PC-3 (cell line): Measurements from ENCODE around the gene SIX1. TPM values are rescaled to one million over a fixed set of nuclear protein-coding genes. Genes with fewer than 3 reads are reported as not detected.
A peak's percentile ranks its signal among the peaks of the same experiment; 100 is the strongest.

Experiments used
- ATAC-seq: fragments of 200-7000 bp; cut with Tn5 transposase; 2 replicates; pipeline ENCODE4 v1.9.1; 2020; ENCODE audit warnings: mild to moderate bottlenecking, moderate library complexity
- BruUV-seq: library from RNA; stranded (reverse); fragments of 400-500 nt; replicated peaks from 2 replicates; lab custom pipeline; 2021; lab: Mats Ljungman, UMichigan
- CTCF ChIA-PET: fragments of 300-600 bp; sonication (Branson Sonifier 250); formaldehyde crosslinking; loops from one replicate; lab custom pipeline; 2022; ENCODE audit warnings: antibody characterized with exemption; lab: Charles Lee
- POLR2A ChIA-PET: fragments of 300-600 bp; sonication (Branson Sonifier 250); formaldehyde crosslinking; loops from one replicate; lab custom pipeline; 2022; ENCODE audit warnings: antibody characterized with exemption; ENCODE audit not compliant: unreplicated experiment; lab: Charles Lee
- DNase-seq: peaks from one replicate; pipeline ENCODE4 v3.0.0-alpha.2; 2015
- H2AFZ ChIP-seq: fragments of 300-600 bp; sonication (generic); 2 replicates; pipeline ENCODE4 v1.6.0; 2016; ENCODE audit warnings: antibody characterized with exemption, low read length
- H3F3A ChIP-seq: fragments of 300-600 bp; sonication (generic); one replicate; pipeline ENCODE4 v1.6.0; 2017; ENCODE audit warnings: antibody characterized with exemption, low read length, control low read depth, mild to moderate bottlenecking; ENCODE audit not compliant: unreplicated experiment
- H3K27ac ChIP-seq: fragments of 300-600 bp; sonication (generic); 2 replicates; pipeline ENCODE4 v1.5.1; 2016; ENCODE audit warnings: mild to moderate bottlenecking, low read length
- H3K27me3 ChIP-seq: fragments of 300-600 bp; sonication (generic); 2 replicates; pipeline ENCODE4 v1.6.1; 2016; ENCODE audit warnings: low read length, mixed read lengths
- H3K36me3 ChIP-seq: fragments of 300-600 bp; sonication (generic); 2 replicates; pipeline ENCODE4 v1.6.1; 2016; ENCODE audit warnings: low read depth, mixed run types, low read length, mixed read lengths
- H3K4me1 ChIP-seq: fragments of 300-600 bp; sonication (generic); 2 replicates; pipeline ENCODE4 v1.5.1; 2016; ENCODE audit warnings: low read length; ENCODE audit not compliant: insufficient read depth
- H3K4me2 ChIP-seq: fragments of 300-600 bp; sonication (generic); 2 replicates; pipeline ENCODE4 v1.6.0; 2016; ENCODE audit warnings: low read length
- H3K4me3 ChIP-seq: fragments of 300-600 bp; sonication (generic); 2 replicates; pipeline ENCODE4 v1.5.1; 2016; ENCODE audit warnings: mild to moderate bottlenecking, low read length, mixed read lengths
- H3K79me2 ChIP-seq: fragments of 300-600 bp; sonication (generic); 2 replicates; pipeline ENCODE4 v1.6.1; 2017; ENCODE audit warnings: low read length, mixed read lengths
- H3K9ac ChIP-seq: fragments of 300-600 bp; sonication (generic); 2 replicates; pipeline ENCODE4 v1.6.0; 2016; ENCODE audit warnings: mild to moderate bottlenecking, low read length
- H3K9me2 ChIP-seq: fragments of 300-600 bp; sonication (generic); replicated peaks from 2 replicates; pipeline ENCODE4 v1.6.1; 2016; ENCODE audit warnings: mixed run types, low read length, mixed read lengths
- H3K9me3 ChIP-seq: fragments of 300-600 bp; sonication (generic); 2 replicates; pipeline ENCODE4 v1.6.1; 2016; ENCODE audit warnings: low read length, mixed read lengths
- H4K20me1 ChIP-seq: fragments of 300-600 bp; sonication (generic); 2 replicates; pipeline ENCODE4 v1.6.1; 2016; ENCODE audit warnings: low read length, mixed read lengths
- CTCF ChIP-seq: fragments of 300-600 bp; sonication (generic); conservative IDR thresholded peaks from 2 replicates; pipeline ENCODE4 v1.5.1; 2017; ENCODE audit warnings: antibody characterized with exemption, low read depth, mild to moderate bottlenecking, low read length
- EZH2 ChIP-seq: fragments of 300-600 bp; sonication (generic); IDR thresholded peaks from one replicate; pipeline ENCODE4 v1.6.1; 2017; ENCODE audit warnings: antibody characterized with exemption, mild to moderate bottlenecking, low read length; ENCODE audit not compliant: unreplicated experiment
- EZH2phosphoT487 ChIP-seq: fragments of 300-600 bp; sonication (generic); IDR thresholded peaks from 2 replicates; pipeline ENCODE4 v1.6.1; 2018; ENCODE audit warnings: mild to moderate bottlenecking, antibody characterized with exemption, low read length, borderline replicate concordance
- intact Hi-C: fragments of 100-400 bp; cut with micrococcal nuclease; formaldehyde crosslinking; loops from 2 replicates; pipeline ENCODE4 v1.9.0; 2023
- total RNA-seq: library from RNA; depleted of rRNA; stranded (reverse); fragments of >200 nt; gene quantifications from 2 replicates; pipeline ENCODE4 v1.2.3, GENCODE V29; 2014

Gene SIX1
- total RNA-seq, 1 experiment from 2014 or later, result 16.5 TPM

- BruUV-seq, result TSS peak; percentile 41
- Histone ChIP-seq H3K9ac (peak overlapping the region; percentile 82), H2AFZ (peak overlapping the region; percentile 94), H3K4me2 (peak overlapping the region; percentile 85), H3K9me2 (no peaks in the 10 kb centered on the region), H3K4me3 (peak overlapping the region; percentile 80), H3F3A (no peaks in the 10 kb centered on the region), H3K79me2 (no peaks in the 10 kb centered on the region), H4K20me1 (no peaks in the 10 kb centered on the region), H3K4me1 (peaks cover 31% of the 10 kb centered on the region), H3K9me3 (no peaks in the 10 kb centered on the region), H3K36me3 (no peaks in the 10 kb centered on the region), H3K27me3 (no peaks in the 10 kb centered on the region), H3K27ac (no peak overlapping the region)
- ChIA-PET CTCF (interaction anchor here (0.6 to 1.2 kb wide), 4 partner anchors 24 to 207 kb away, joined by 3 to 7 read pairs (median 3); partner anchors contain the start of gene SIX4), POLR2A (interaction anchor here (0.6 to 1.5 kb wide), 4 partner anchors 108 to 1143 kb away, joined by 3 to 8 read pairs (median 4); no protein-coding TSS in a partner anchor)
- ATAC-seq (no peak), DNase-seq (no peak)
- intact Hi-C loops, result loop anchor here (5.0 kb wide), 2 partner anchors 151 to 206 kb away; no protein-coding TSS in a partner anchor
- TF ChIP-seq EZH2phosphoT487 (no peak), CTCF (no peak), EZH2 (no peak)
Observed at GRCh38 chr14:60655898-60656685, 6.8 kb upstream of the SIX1 start.

GRCh38 chr14:60655119-60655897, 6.0 kb upstream of the SIX1 start:
- no peaks in the 10 kb centered on the region for H3K36me3 ChIP-seq
- H2AFZ ChIP-seq, result no peak overlapping the region
- no peak overlapping the region for H3K27ac ChIP-seq
- BruUV-seq, result no TSS peak
- intact Hi-C loops, result loop anchor here (5.0 kb wide), 2 partner anchors 152 to 207 kb away; no protein-coding TSS in a partner anchor
- H3K9me2 ChIP-seq, result no peaks in the 10 kb centered on the region
- H3K9me3 ChIP-seq, result no peaks in the 10 kb centered on the region
- no peaks in the 10 kb centered on the region for H3K79me2 ChIP-seq
- ChIA-PET CTCF (no interaction called here), POLR2A (no interaction called here)
- H3K27me3 ChIP-seq, result no peaks in the 10 kb centered on the region
- DNase-seq (no peak), ATAC-seq (no peak)
- no peaks in the 10 kb centered on the region for H3F3A ChIP-seq
- H3K9ac ChIP-seq, result no peak overlapping the region
- no peak overlapping the region for H3K4me3 ChIP-seq
- no peaks in the 10 kb centered on the region for H4K20me1 ChIP-seq
- no peak for TF ChIP-seq EZH2phosphoT487
- H3K4me1 ChIP-seq, result peaks cover 31% of the 10 kb centered on the region
- no peak overlapping the region for H3K4me2 ChIP-seq

GRCh38 chr14:60654334-60654821, 5.1 kb upstream of the SIX1 start:
- intact Hi-C loops, result no loop called here
- H3K79me2 ChIP-seq, result no peaks in the 10 kb centered on the region
- no peak for TF ChIP-seq CTCF
- no peak overlapping the region for H2AFZ ChIP-seq
- no peaks in the 10 kb centered on the region for H3K9me2 ChIP-seq
- no peaks in the 10 kb centered on the region for H3K36me3 ChIP-seq
- ChIA-PET POLR2A (no interaction called here), CTCF (no interaction called here)
- no peak overlapping the region for H3K9ac ChIP-seq
- no peak overlapping the region for H3K4me2 ChIP-seq
- no peak overlapping the region for H3K27ac ChIP-seq
- ATAC-seq, result no peak
- BruUV-seq, result no TSS peak
- H4K20me1 ChIP-seq, result no peaks in the 10 kb centered on the region
- no peaks in the 10 kb centered on the region for H3F3A ChIP-seq
- peaks cover 26% of the 10 kb centered on the region for H3K4me1 ChIP-seq
- DNase-seq, result peak; percentile 37
- H3K9me3 ChIP-seq, result no peaks in the 10 kb centered on the region
- no peaks in the 10 kb centered on the region for H3K27me3 ChIP-seq
- no peak overlapping the region for H3K4me3 ChIP-seq
